HG02870 (cell line): ENCODE results near the gene GSDMA.
"Not testable (repeated sequence)": the region's sequence is repeated elsewhere in the genome, so short reads cannot be mapped to it uniquely, and the experiment has no call there.

ENCODE experiments used
- ATAC-seq: cut with Tn5 transposase; IDR thresholded peaks from one replicate; pipeline ENCODE4 v1.9.1; 2021; ENCODE audit warnings: mild to moderate bottlenecking, moderate library complexity; ENCODE audit not compliant: unreplicated experiment

The GSDMA gene

GRCh38 chr17:39988206-39988810 is 25.5 kb downstream of the GSDMA start:
- ATAC-seq = no peak

GRCh38 chr17:39994448-39994847 is 31.6 kb downstream of the GSDMA start:
- no peak for ATAC-seq

GRCh38 chr17:39995438-39995837 is 32.6 kb downstream of the GSDMA start:
- no peak for ATAC-seq

- ATAC-seq = no peak
Observed at GRCh38 chr17:39996162-39996561, 33.4 kb downstream of the GSDMA start.

- no peak for ATAC-seq
Observed at GRCh38 chr17:39996800-39997199, 34.0 kb downstream of the GSDMA start.

GRCh38 chr17:39997543-39997942 is 34.7 kb downstream of the GSDMA start:
- no peak for ATAC-seq

GRCh38 chr17:39999067-39999466 is 36.3 kb downstream of the GSDMA start:
- ATAC-seq = no peak

GRCh38 chr17:40000161-40000560 is 37.4 kb downstream of the GSDMA start:
- ATAC-seq = no peak

GRCh38 chr17:40001335-40001734 is 38.5 kb downstream of the GSDMA start:
- not testable (repeated sequence) for ATAC-seq

- ATAC-seq = no peak
Observed at GRCh38 chr17:40004072-40004471, 41.3 kb downstream of the GSDMA start.

- no peak for ATAC-seq
Observed at GRCh38 chr17:40004712-40005111, 41.9 kb downstream of the GSDMA start.

- ATAC-seq = no peak
Observed at GRCh38 chr17:40005520-40005919, 42.7 kb downstream of the GSDMA start.

GRCh38 chr17:40010946-40011500 is 48.2 kb downstream of the GSDMA start:
- ATAC-seq = not testable (repeated sequence)

- ATAC-seq = not testable (repeated sequence)
Observed at GRCh38 chr17:40012017-40012647, 49.3 kb downstream of the GSDMA start.

GRCh38 chr17:40014375-40014980 is 51.7 kb downstream of the GSDMA start:
- ATAC-seq = no peak

- no peak for ATAC-seq
Observed at GRCh38 chr17:40015005-40015997, 52.5 kb downstream of the GSDMA start, which contains the start of gene CSF3. Gene CSF3, plus strand, starts transcription at chr17:40015440. Its CDS starts 35 bp downstream, at chr17:40015475.

- no peak for ATAC-seq
Observed at GRCh38 chr17:40015998-40016985, 53.5 kb downstream of the GSDMA start.

GRCh38 chr17:40017422-40018080 is 54.7 kb downstream of the GSDMA start:
- no peak for ATAC-seq
